GM19455 (cell line): ENCODE measurements around the gene CCL8.
"Not testable (repeated sequence)": the region's sequence is repeated elsewhere in the genome, so short reads cannot be mapped to it uniquely, and the experiment has no call there.

Experiments used
- ATAC-seq: cut with Tn5 transposase; IDR thresholded peaks from one replicate; pipeline ENCODE4 v1.9.1; 2021; ENCODE audit not compliant: unreplicated experiment

CCL8 gene

DNA sequence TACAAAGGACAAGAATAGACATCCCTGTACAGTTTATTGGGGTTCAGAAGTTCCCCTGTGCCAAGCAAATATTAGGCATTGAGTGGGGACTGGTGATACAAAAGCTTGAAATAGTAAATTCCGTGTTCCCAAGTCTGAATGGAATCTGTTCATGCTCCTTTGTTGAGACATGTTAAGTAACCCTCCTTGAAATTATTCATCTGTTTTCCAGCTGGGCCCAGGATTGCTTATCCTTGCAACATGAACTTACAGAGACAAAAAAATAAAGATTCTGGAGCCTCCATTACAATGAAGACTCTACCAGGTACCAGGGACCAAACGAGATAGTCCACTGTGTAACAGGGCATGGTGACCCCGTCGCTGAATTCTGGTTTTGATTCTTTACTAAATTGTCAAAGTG is 6.1 kb upstream of the CCL8 start:
- ATAC-seq = no peak

DNA sequence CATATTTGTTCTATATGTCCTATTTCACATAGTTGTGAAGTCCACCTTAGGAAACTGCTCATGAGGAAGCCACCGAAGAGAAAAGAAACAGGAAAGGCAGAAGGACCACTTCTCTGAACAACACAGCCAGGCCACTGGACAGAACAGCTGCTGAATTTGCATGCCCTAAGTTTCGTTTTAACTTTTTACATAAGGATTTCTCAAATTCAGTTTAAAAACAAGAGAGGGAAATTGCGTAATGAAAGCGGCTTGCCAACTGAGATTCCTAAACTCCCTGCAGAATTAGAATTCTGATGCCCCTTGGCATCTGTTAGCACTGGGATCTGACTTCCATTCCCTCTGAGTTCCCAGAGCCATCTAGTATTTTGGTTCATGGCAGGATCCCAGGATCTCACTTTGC is 5.0 kb upstream of the CCL8 start:
- ATAC-seq = no peak

DNA sequence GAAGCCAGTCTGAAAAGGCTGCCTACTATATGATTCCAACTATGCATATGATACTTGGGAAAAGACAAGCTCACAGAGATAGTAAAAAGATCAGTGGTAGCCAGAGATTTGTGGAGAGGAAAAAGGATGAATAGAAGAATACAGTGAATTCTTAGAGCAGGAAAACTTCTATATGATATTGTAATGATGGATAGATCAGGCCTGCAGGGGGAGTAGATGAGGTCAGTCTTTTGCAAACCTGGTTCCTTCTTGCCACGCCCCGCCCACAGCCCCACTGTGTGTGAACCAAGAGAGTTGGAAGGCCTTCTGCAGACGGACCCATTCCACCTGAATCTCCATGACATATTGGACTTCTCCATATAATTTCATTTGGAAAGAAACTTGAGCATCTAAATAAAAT is 761 bp upstream of the CCL8 start:
- no peak for ATAC-seq

DNA sequence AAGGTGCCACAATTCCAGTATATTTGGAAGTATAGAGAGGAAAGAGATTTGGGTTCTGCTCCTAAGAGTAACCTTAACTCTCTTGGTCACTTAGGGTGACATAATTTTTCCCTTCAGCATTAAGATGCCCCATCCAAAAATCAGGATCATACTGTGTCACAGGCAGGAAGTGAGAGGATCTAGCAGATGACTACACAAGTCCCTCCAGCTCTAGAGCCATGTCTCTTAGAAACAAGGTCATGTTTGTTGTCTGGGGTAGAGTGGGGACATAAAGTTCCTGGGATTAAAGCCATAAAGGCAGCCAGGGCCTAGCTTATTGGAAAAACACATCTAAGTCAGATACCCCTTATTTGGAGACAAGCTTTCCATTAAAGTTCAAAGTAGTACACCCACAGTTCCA is 2.7 kb downstream of the CCL8 start:
- no peak for ATAC-seq

DNA sequence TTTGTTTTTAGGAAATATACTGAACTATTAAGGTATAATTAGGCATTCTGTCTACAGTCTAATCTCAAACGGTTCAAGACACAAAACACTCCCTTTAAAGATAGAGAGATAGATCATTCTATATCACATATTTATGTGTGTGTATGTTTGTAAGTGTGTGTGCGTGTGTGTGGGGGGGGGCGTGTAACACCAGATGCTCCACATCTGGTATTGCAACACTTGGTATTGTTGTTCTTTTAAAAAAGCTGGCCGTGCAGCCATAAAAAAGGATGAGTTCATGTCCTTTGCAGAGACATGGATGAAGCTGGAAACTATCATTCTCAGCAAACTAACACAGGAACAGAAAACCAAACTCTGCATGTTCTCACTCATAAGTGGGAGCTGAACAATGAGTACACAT is 8.3 kb downstream of the CCL8 start:
- ATAC-seq = not testable (repeated sequence)

DNA sequence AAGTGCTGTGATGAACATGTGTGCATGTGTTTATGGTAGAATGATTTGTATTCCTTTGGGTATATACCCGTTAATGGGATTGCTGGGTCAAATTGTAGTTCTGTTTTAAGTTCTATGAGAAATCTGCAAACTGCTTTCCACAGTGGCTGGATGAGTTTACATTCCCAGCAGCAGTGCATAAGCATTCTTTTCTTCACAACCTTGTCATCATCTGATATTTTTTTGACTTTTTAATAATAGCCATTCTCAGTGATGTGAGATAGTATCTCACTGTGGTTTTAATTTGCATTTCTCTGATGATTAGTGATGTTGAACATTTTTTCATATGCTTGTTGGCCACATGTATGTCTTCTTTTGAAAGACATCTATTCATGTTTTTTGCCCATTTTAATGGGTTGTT is 18.5 kb downstream of the CCL8 start:
- ATAC-seq = no peak

DNA sequence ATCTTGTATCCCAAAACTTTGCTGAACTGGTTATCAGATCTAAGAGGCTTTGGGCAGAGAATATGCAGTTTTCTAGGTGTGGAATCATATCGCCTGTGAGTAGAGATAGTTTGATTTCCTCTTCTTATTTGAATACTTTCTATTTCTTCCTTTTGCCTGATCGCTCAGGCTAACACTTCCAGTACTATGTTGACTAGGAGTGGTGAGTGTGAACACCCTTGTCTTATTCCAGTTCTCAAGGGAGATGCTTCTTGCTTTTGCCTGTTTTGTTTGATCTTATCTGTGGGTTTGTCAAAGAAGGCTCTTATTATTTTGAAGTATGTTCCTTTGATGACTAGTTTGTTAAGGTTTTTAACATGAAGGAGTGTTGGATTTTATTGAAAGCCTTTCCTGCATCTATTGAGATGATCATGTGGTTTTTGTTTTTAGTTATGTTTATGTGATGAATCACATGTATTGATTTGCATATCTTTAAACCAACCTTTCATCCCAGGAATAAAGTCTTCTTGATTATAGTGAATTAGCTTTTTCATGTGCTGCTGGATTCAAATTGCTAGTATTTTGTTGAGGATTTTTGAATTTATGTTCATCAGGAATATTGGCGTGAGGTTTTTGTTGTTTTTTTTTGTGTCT is 20.0 kb downstream of the CCL8 start:
- no peak for ATAC-seq

DNA sequence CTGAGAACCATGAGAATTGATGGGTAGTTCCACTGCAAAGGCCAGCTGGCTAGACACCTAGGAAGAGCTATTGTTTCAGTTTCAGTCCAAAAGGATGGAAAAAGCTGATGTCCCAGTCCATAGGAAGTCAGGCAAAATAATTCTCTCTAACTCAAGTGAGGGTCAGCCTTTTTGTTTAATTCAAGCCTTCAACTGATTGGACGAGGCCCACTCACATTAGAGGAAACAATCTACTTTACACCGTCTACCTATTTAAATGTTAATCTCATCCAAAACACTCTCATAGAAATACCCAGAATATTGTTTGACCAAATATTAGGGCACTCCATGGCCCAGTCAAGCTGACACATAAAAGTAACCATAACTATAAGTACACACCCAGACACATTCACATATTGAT is 22.7 kb downstream of the CCL8 start:
- ATAC-seq = no peak

DNA sequence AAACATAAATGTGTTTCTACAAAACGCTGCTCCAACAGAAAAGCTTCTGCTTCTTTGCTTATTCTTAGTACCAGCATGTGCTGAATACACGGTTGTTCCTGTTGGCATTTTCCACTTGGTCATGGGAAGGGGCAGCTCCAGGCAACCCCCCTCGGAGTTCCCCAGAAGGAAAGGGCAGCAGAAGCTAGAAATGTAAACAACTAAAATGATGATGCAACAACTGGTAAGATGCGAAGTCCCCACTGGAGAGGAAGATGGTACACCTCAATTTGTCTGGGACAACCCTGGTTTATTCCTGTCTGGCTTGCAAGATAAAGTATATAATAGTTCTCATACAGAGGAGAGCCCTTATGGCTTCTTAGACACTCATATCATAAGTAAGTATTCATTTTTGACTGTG is 27.8 kb downstream of the CCL8 start:
- ATAC-seq = no peak

DNA sequence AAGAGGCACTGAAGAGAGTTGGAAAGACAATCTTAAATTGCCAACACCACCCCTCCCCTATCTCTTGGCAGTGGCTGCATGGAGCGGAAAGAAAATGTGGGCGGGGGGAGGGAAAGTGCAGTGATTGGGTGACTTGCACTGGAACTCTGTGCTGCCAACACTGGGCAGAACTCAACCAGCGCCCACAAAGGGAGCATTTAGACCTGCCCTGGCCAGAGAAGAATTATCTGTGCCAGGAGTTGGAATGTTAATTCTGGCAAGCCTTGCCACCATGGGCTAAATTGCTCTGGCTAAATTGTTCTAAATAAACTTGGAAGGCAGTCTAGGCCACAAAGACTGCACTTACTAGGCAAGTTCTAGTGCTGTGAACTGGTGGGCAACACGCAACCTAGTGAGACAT is 30.5 kb downstream of the CCL8 start:
- ATAC-seq = no peak

DNA sequence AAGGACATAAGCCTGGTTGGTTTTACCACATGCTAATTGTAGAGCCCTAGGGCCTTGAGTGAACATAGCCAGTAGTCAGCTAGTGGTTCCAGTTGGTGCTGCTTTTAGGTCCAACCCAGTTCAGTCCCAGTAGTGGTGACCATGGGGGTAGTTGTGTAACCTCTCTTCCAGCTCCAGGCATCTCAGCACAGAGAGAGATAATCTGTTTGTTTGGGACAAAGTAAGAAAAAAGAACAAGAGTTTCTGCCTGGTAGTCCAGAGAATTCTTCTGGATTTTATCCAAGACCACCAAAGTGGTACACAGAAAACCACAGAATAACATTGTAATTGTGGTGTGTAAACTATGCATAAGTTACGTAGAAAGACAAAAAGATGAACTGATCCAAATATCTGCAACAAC is 31.9 kb downstream of the CCL8 start:
- ATAC-seq = no peak

DNA sequence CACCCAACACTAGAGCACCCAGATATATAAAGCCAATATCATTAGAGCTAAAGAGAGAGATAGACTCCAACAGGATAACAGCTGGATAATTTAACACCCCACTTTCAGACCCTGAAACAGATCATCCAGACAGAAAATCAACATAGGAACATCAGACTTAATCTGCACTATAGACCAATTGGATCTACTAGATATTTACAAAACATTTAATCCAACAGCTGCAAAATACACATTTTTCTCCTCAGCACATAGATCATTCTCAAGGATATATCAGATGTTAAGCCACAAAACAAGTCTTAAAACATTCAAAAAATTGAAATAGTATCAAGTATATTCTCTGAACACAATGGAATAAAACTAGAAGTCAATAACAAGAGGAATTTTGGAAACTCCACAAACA is 33.0 kb downstream of the CCL8 start:
- ATAC-seq = no peak

DNA sequence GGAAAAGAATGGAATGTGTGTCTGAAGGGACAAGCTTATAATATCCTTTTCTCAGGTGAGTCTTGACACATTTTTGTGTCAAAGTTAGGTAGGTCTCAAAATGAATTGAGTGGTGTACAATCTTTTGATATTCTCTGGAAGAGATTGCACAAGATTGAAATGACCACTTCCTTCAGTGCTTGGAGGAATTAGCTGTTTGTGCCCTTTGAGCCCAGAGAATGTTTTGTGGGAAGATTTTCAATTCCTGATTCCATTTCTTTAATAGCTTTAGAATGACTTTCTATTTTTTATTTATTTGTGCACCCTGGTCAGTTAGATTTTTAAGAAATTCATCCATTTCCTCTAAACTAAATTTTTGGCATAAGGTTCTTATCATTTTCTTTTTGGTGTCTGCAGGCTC is 35.4 kb downstream of the CCL8 start:
- ATAC-seq = no peak

DNA sequence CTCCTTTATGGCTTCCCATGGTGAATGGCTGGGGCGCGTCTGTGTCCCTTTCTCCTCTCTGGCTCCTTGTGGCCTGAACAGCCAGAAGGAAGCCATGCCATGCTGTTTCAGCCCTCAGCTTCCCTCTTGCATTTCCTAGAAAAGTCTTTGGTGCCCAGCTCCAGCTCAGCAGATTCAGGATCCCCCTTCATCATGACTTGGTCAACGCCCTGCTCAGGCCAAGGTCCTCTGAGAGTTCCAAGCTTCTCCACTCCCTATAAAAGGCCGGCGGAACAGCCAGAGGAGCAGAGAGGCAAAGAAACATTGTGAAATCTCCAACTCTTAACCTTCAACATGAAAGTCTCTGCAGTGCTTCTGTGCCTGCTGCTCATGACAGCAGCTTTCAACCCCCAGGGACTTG is 37.0 kb downstream of the CCL8 start, which contains the start of gene CCL13:
Gene CCL13, plus strand, starts transcription at position 287 of the 400 bp plus-strand sequence. Its CDS starts 47 bp downstream, at position 334.
- no peak for ATAC-seq

DNA sequence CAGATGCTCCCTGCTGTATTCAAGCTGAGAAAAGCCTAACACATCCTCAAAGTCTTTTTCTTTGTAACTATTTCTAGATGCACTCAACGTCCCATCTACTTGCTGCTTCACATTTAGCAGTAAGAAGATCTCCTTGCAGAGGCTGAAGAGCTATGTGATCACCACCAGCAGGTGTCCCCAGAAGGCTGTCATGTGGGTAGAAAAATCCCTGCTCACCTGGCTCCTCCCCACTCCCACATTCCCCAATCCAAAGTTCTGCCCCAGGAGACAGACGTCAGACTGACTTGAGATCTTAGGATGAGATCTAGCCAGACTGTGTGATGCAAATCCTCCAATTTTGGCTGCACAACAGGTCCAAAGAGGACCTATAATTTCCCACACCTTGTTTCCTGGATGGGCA is 38.2 kb downstream of the CCL8 start:
- no peak for ATAC-seq

DNA sequence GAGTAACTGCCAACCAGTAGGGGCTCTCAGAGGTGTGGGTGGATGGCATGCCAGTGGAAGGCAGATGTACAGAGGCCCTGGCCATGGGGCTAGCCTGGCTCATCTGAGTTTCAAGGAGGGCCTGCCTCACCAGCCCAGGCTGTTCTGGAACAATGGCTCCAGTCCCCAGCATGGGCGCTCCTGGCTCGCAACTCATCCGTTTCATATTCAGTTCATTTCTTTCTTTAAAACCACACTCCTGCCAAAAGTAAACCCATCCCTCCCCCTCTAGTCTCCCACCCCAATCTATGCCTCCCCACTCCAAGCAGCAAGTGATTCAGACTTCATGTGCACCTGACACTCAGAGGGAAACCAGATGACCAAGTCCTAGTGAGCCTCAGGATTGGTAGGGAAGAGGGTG is 39.4 kb downstream of the CCL8 start:
- no peak for ATAC-seq

DNA sequence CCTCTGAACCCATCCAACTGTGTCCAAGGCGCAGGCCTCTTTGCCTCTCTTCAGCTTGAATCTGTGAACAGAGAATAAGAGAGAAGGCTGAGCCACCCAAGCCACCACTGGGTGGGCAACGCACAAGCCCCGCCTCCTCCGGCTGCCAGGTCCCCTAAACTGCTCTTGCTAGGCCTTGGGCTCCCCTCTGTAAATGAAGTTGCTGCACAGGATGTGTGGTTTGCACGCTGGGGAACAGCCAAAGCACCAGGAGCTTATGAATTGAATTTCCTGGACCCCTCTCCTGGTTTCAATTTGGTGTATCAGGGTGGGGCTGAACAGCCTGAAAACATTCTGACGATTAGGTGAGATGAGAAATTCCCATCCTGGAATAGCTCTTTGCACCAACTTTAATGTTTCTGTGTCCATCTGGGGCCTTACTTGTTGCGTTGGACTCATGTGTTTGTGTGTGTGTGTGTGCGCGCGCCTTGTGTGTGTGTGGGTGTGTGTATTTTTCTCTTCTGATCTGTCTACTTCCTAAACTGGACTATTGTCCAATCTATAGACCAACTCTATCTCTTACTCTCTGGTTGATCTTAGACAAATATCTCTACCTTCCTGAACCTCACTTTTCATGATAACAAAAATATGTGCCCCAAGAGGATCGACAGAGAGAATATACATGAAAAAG is 41.5 kb downstream of the CCL8 start:
- no peak for ATAC-seq

DNA sequence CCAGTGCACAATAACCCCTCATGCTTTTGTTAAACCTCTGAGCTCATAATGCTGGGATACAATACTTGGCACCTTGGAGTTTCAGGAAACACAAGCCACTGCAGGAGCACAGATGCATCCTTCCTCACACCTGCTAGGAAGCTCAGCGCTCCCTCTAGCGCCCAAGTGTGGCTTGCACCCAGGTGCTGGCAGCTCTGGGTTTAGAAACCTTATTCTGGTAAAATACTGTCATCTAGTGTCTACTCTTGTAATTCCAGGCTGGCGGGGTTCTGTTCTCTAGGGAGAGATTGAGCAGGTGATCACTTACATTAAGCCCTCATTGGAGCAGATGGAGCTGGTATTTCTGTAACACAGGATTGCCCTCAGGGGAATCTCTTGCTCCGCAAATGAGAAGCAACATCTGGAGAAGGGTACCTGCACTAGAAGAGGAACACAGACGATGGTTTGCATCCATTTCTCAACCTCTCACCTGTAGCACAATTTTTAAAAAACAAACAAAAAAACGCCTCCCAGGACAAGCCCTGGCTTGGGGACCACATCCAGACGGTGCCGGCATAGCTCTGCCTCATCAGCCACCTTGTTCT is 42.3 kb downstream of the CCL8 start:
- ATAC-seq = no peak

DNA sequence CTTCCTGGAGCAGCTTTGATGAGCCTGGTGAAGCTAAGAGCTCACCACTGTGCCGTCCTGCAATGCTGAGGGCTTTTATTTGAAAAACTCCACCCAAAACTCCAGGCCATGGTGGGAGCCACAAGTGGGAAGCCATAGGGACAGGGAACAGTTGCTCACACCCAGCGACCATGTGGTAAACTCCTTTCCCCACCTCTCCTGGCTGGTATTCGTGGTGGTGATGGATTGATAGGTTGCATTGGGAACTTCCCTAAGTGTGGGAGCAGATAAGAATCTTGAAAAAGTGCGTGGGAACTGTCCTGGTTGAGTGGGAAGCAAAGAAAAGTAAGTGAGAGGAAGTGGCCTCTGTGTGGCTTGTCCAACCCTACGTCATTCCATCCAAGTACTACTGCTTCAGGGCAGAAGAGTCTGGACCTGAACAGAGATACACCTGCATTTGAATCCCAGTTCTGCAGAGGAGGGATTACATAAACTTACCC is 44.0 kb downstream of the CCL8 start, which contains the start of gene CCL1:
Gene CCL1, minus strand, starts transcription at position 51 of the 479 bp plus-strand sequence. CDS start 72 bp downstream, outside the sequence.
- no peak for ATAC-seq

DNA sequence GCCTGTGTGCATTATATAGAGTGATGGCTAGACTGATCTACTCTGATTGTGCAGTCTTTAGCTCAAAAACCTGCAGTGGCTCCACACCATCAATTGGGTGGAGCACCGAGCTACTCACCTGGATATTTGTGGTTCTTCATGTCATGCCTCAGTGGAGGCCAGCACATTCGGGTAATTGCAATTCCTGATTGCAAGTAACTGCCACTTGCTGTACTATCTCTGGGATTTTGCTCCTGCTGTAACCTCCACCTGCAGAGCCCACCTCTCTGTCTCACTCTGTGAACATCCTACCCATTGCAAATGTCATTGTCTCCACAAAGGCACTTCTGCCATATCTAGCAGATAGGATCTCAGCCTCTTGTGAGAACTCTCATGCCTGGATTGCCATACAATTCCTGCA is 45.5 kb downstream of the CCL8 start:
- ATAC-seq = no peak

DNA sequence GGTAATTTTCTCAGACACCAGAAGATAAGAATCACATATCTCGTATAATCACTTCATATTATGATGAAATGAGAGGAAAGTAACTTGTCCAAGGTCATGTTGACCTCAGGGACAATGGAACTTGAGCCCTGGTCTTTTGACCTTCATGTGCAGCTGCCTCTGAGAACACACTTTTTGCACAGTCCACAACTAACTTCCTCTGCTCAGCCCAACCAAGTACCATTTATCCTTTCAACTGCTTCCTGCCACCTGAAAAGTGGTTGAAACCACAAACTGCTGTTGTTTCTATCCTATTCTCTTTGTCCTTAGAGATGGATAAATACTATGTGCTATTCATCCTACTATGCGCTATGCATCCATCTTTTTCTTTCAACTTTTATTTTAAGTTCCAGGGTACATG is 46.1 kb downstream of the CCL8 start:
- no peak for ATAC-seq

DNA sequence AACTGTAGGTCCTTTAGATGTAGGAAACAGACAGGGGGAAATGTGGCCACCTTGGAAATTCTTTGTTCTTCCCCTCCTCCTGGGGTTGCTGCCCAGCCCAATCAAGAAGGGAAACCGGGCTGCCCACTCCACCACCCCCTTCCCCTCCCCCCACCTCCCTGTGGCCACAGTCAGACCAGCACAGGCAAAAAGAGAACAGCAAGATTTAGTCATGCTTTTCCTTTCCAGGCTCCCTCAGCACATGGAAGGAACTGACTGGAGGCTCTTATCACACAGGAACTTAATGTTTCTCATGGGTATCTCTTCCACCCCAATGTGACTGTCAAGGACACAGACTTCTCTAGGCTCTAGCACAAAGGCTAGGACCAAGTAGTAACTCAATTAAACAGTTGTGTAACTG is 46.8 kb downstream of the CCL8 start:
- no peak for ATAC-seq
